ENCODE data around the gene PCNX3. TPM values are rescaled to one million over a fixed set of nuclear protein-coding genes. Genes with fewer than 3 reads are reported as not detected.

PCNX3 gene
- total RNA-seq, 1 donor from 2014 or later = 61.8 TPM

GRCh38 chr11:65598258-65598699, 17.3 kb upstream of the PCNX3 start:
- Mint-ChIP-seq H3K4me1 (peaks cover 2% of the 10 kb centered on the region), H3K27me3 (ENCODE audit: low read depth) (peaks cover 2% of the 10 kb centered on the region), H3K36me3 (peaks cover 7% of the 10 kb centered on the region), H3K27ac (no peak overlapping the region), H3K4me3 (no peak overlapping the region), H3K9me3 (no peaks in the 10 kb centered on the region)
- TF ChIP-seq, protein P1, sequence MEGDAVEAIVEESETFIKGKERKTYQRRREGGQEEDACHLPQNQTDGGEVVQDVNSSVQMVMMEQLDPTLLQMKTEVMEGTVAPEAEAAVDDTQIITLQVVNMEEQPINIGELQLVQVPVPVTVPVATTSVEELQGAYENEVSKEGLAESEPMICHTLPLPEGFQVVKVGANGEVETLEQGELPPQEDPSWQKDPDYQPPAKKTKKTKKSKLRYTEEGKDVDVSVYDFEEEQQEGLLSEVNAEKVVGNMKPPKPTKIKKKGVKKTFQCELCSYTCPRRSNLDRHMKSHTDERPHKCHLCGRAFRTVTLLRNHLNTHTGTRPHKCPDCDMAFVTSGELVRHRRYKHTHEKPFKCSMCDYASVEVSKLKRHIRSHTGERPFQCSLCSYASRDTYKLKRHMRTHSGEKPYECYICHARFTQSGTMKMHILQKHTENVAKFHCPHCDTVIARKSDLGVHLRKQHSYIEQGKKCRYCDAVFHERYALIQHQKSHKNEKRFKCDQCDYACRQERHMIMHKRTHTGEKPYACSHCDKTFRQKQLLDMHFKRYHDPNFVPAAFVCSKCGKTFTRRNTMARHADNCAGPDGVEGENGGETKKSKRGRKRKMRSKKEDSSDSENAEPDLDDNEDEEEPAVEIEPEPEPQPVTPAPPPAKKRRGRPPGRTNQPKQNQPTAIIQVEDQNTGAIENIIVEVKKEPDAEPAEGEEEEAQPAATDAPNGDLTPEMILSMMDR (IDR thresholded peaks at IDR 0.05; ENCODE audit: unreplicated experiment) = no peak
- DNase-seq (ENCODE audit: low spot score in 2 of 2, unreplicated experiment in 2 of 2) = no peak

- H3K9me3 Mint-ChIP-seq = no peaks in the 10 kb centered on the region
- TF ChIP-seq, protein P1 (IDR thresholded peaks at IDR 0.05; ENCODE audit: unreplicated experiment) = no peak
- H3K27ac Mint-ChIP-seq = no peak overlapping the region
- peaks cover 12% of the 10 kb centered on the region for H3K36me3 Mint-ChIP-seq
- no peaks in the 10 kb centered on the region for H3K27me3 Mint-ChIP-seq (ENCODE audit: low read depth)
- no peak for DNase-seq (ENCODE audit: low spot score in 2 of 2, unreplicated experiment in 2 of 2)
- H3K4me3 Mint-ChIP-seq = no peak overlapping the region
- H3K4me1 Mint-ChIP-seq = no peaks in the 10 kb centered on the region
Observed at GRCh38 chr11:65599216-65599954, 16.2 kb upstream of the PCNX3 start.

GRCh38 chr11:65599955-65600246, 15.7 kb upstream of the PCNX3 start:
- no peaks in the 10 kb centered on the region for H3K4me1 Mint-ChIP-seq

DNA sequence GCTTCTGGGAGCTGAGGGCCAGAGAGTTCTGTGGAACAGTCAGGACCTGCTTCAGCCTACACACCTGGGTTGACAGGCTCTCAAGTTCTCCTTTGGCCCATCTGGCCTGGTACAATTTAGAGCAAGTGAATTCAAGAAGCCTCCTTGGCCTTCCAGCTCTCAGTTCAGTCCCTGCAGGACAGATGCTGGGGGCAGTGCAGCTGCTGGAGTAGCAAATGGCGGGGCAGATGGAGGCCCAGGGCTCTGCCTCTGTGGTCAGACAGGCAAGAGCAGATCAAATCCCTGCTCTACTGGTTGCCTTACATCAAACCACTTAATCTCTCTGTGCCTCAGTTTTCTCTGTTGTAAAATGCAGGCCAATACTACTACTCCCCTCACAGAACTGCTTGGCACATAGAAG, 11.3 kb upstream of the PCNX3 start:
- peaks cover 16% of the 10 kb centered on the region for H3K36me3 Mint-ChIP-seq
- H3K4me1 Mint-ChIP-seq = peaks cover 12% of the 10 kb centered on the region
- DNase-seq (ENCODE audit: low spot score in 2 of 2, unreplicated experiment in 2 of 2) = no peak
- TF ChIP-seq, protein P1 (IDR thresholded peaks at IDR 0.05; ENCODE audit: unreplicated experiment) = no peak
- H3K27me3 Mint-ChIP-seq (ENCODE audit: low read depth) = no peaks in the 10 kb centered on the region
- H3K9me3 Mint-ChIP-seq = no peaks in the 10 kb centered on the region
- no peak overlapping the region for H3K4me3 Mint-ChIP-seq
- H3K27ac Mint-ChIP-seq = no peak overlapping the region

More at GRCh38 chr11:65599955-65600246, 15.7 kb upstream of the PCNX3 start:
- H3K36me3 Mint-ChIP-seq = peaks cover 13% of the 10 kb centered on the region
- no peaks in the 10 kb centered on the region for H3K9me3 Mint-ChIP-seq
- no peak for DNase-seq (ENCODE audit: low spot score in 2 of 2, unreplicated experiment in 2 of 2)
- TF ChIP-seq, protein P1 (IDR thresholded peaks at IDR 0.05; ENCODE audit: unreplicated experiment) = no peak
- H3K27ac Mint-ChIP-seq = no peak overlapping the region
- H3K27me3 Mint-ChIP-seq (ENCODE audit: low read depth) = no peaks in the 10 kb centered on the region
- H3K4me3 Mint-ChIP-seq = no peak overlapping the region

DNA sequence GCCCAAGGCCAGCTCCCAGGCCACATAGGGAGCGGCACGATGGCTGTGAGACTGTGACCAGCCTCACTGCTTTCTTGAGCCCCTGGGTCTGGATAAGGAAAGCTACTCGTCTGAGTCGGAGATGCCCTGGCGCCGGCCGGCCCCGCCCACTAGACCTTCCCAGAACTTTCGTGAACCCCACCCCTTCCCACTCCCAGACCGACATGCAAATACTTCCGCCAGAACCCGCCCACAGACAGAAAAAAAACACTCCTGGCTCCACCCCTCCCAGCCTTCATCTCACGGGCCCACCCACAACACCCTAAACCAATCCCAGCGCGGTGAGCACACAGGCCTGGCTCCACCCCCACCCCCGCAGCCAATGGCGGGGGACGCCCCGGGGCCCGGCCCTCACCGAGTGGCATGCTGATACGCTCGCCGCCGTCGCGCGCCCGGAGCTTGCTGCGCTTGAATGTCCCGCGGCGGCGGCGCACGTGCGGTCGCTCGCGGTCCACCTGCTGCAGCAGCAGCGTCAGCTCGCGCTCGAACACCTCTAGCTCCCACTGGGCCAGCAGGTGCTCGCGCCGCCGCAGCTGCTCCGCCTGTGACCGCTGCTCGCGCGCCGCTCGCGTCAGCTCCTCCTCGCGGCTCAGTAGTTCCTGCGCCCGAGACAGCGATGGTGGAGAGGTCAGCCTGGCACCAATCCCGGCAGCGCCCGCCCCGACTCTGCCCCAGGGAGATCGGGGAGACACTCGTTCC, 8.5 kb upstream of the PCNX3 start:
- Mint-ChIP-seq H3K9me3 (no peaks in the 10 kb centered on the region), H3K4me3 (peak overlapping the region; percentile 41), H3K27ac (peak overlapping the region; percentile 67), H3K36me3 (peaks cover 16% of the 10 kb centered on the region), H3K27me3 (ENCODE audit: low read depth) (no peaks in the 10 kb centered on the region), H3K4me1 (peaks cover 14% of the 10 kb centered on the region)
- peak; percentile 89 to 91 for DNase-seq (ENCODE audit: low spot score in 2 of 2, unreplicated experiment in 2 of 2)
- TF ChIP-seq, protein P1 (IDR thresholded peaks at IDR 0.05; ENCODE audit: unreplicated experiment) = no peak

All from mesothelial cell of epicardium (in vitro differentiated cells).